Brain microvascular endothelial cell (primary cell): ENCODE measurements around the gene PKP4.

ENCODE experiments used
- DNase-seq: peaks from one replicate; pipeline ENCODE4 v3.0.0-alpha.2; 2020
- H3K27ac ChIP-seq: fragments of 250-450 bp; sonication (Bioruptor Pico); 2 replicates; pipeline ENCODE4 v1.5.1; 2020; ENCODE audit warnings: mild to moderate bottlenecking, moderate library complexity
- H3K27me3 ChIP-seq: fragments of 250-450 bp; sonication (Bioruptor Pico); replicated peaks from 2 replicates; pipeline ENCODE4 v1.5.1; 2020; ENCODE audit warnings: mild to moderate bottlenecking
- H3K36me3 ChIP-seq: fragments of 250-450 bp; sonication (Bioruptor Pico); replicated peaks from 2 replicates; pipeline ENCODE4 v1.5.1; 2020; ENCODE audit warnings: mild to moderate bottlenecking
- H3K4me3 ChIP-seq: 2 replicates; pipeline ENCODE4 v1.5.1; 2011; ENCODE audit warnings: low read depth, mild to moderate bottlenecking, control low read depth, low read length, moderate library complexity
- in situ Hi-C: cut with HindIII; loops from 2 replicates; pipeline ENCODE4 v1.10.0; 2017; ENCODE audit warnings: low sequenced_read_pairs, low pct_ligation_motif_present
- TF ChIP-seq, protein P1 (sequence below): IDR thresholded peaks from 2 replicates; pipeline ENCODE4 v1.5.1; 2011; ENCODE audit warnings: low read depth, mild to moderate bottlenecking, moderate library complexity, low read length, control low read depth, inconsistent platforms; ENCODE audit errors: missing control alignments

The PKP4 gene

DNA sequence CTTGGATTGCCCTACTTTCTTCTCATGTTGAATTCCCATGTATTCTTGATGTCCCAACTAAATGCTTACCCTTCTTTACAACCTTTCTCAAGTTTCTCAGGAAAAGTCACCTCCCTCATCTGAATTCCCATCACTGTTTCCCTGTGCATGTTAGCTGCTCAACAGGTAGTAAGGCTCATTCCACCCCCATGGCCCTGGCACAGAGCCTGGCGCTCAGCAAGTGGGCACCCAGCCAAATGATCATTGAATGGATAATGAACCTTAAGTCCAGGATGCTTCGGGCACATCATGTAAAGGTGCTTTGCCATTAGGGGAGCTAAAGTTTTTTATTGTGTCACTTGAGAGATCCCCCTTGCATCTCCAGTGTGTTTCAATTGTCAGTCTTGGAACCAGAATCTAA, 124.0 kb downstream of the PKP4 start:
- in situ Hi-C loops, result no loop called here
- Histone ChIP-seq H3K36me3 (no peaks in the 10 kb centered on the region), H3K27ac (no peak overlapping the region), H3K27me3 (no peaks in the 10 kb centered on the region), H3K4me3 (no peak overlapping the region)
- DNase-seq, result no peak
- TF ChIP-seq, protein P1, sequence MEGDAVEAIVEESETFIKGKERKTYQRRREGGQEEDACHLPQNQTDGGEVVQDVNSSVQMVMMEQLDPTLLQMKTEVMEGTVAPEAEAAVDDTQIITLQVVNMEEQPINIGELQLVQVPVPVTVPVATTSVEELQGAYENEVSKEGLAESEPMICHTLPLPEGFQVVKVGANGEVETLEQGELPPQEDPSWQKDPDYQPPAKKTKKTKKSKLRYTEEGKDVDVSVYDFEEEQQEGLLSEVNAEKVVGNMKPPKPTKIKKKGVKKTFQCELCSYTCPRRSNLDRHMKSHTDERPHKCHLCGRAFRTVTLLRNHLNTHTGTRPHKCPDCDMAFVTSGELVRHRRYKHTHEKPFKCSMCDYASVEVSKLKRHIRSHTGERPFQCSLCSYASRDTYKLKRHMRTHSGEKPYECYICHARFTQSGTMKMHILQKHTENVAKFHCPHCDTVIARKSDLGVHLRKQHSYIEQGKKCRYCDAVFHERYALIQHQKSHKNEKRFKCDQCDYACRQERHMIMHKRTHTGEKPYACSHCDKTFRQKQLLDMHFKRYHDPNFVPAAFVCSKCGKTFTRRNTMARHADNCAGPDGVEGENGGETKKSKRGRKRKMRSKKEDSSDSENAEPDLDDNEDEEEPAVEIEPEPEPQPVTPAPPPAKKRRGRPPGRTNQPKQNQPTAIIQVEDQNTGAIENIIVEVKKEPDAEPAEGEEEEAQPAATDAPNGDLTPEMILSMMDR, result no peak

DNA sequence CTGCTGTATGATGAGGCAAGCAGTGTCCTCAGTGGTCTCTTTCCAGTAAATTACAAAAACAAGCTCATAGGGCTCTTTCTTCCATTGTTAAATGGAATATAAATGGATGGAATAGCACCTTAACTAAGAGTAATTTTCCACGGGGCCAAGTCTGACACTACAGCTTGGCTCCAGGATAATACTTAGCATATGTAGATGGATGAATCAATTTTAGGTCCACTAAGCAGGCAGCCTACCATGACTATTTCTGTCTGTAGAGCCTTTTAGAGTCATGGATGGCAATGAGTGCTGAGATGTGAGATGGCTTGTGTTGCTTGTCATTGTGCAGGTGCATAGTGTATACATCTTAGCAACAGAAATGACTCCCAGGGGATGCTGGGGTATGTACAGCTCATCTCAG, 125.9 kb downstream of the PKP4 start:
- in situ Hi-C loops, result no loop called here
- no peak overlapping the region for H3K27ac ChIP-seq
- no peaks in the 10 kb centered on the region for H3K27me3 ChIP-seq
- no peaks in the 10 kb centered on the region for H3K36me3 ChIP-seq
- no peak for DNase-seq
- TF ChIP-seq, protein P1, result no peak
- H3K4me3 ChIP-seq, result no peak overlapping the region

DNA sequence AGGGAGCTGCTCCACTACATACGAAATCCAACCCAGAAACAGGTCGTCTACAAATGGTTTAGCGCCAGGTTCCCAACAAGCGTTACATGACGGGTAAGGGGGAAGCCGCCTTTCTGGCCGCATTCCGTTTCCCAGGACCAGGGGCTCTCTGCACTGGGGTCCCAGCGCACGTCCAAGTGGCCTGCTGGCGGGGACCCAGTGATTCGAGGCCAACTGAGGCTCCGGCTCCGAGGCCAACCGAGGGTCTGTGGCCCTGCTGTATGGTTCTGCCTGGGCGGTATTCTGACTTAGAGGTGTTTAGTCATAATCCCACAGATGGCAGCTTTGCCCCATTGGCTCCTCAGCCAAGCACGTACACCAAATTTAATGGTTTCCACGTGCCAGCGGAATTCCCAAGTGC, 127.2 kb downstream of the PKP4 start:
- TF ChIP-seq, protein P1, result no peak
- no peak for DNase-seq
- Histone ChIP-seq H3K4me3 (no peak overlapping the region), H3K36me3 (no peaks in the 10 kb centered on the region), H3K27ac (no peak overlapping the region), H3K27me3 (no peaks in the 10 kb centered on the region)
- in situ Hi-C loops, result no loop called here

DNA sequence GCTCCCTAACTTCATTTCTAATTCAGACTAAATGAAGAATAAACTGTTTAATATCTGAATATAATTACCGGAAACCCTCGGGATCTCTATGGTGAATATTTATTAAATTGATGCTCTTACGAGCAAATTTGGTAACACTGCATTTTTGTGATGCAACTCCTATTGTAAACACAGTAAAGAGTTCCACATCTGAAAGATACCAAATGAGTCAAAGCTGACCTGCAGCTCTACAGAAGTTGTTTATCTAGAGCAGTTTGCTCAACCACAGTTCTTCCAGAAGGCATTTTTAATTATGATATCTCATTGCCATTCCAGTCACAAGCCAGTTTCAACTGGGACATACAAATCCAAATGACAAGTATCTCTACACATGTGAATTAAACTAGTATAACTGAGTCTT, 129.7 kb downstream of the PKP4 start:
- Histone ChIP-seq H3K27ac (no peak overlapping the region), H3K36me3 (no peaks in the 10 kb centered on the region), H3K27me3 (no peaks in the 10 kb centered on the region), H3K4me3 (no peak overlapping the region)
- peak; percentile 64 for DNase-seq
- TF ChIP-seq, protein P1, result no peak
- in situ Hi-C loops, result no loop called here

DNA sequence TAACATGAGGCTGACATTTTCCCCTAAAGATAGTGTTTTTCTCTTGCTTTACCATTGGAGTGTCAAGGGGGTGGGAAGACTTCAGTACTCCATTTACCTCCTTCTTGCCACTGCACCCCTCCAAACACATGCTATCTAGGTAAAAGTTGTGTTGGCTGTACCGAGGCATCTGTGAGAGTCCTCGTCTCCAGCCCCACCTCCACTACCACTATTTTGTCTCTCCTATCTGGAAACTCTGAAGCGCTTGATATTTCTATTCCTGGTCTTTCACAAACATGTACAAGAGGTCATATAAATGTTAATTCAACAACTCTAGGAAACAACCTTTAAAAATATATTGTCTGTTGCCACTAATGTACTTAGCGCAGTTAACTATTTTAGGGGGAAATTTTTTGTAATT, 132.6 kb downstream of the PKP4 start:
- Histone ChIP-seq H3K27ac (no peak overlapping the region), H3K27me3 (no peaks in the 10 kb centered on the region), H3K4me3 (no peak overlapping the region), H3K36me3 (no peaks in the 10 kb centered on the region)
- TF ChIP-seq, protein P1, result no peak
- in situ Hi-C loops, result no loop called here
- no peak for DNase-seq

DNA sequence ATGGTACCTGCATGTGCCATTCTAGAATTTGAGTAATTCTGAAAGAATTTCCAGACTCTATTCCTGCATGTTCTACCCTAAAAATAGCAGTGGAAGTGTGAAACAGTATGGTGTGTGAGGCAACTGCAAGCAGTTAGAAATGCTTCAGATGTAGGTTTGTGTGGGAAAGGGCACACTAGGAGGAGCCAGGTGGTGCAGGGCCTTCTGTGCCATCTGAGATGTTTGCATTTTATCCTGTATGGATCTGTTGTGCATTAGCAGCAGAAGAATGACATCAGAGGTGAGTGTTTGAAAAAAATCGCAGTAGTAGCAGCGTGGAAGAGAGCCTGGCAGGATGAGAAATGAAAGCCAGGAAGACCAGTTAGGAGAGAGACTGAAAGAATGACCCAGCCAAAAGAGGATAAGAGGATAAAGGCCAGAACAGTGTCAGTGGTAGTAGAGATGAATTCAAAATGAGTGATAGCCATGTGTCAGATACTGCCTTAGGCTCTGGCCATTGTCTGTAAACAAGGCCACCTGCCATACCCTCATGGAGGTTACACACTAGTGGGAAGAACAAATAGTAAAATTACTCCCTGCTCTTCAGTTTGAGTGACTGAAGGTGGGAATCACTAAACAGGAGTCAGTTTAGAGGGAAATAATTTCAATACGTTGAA, 142.2 kb downstream of the PKP4 start:
- in situ Hi-C loops, result no loop called here
- peak overlapping the region; percentile 67 for H3K27ac ChIP-seq
- no peak for DNase-seq
- no peak overlapping the region for H3K4me3 ChIP-seq
- TF ChIP-seq, protein P1, result no peak
- H3K27me3 ChIP-seq, result no peaks in the 10 kb centered on the region
- H3K36me3 ChIP-seq, result peaks cover 2% of the 10 kb centered on the region
